NB4 (cell line): Measurements from ENCODE around the gene CSRNP3.

Source experiments
- DNase-seq: peaks from one replicate; pipeline ENCODE4 v3.0.0; 2010; ENCODE audit warnings: low read depth
- H3K4me3 ChIP-seq: one replicate; pipeline ENCODE4 v1.5.1; 2011; ENCODE audit warnings: mild to moderate bottlenecking, low read depth, low read length, moderate library complexity
- MAX ChIP-seq: IDR thresholded peaks from 2 replicates; pipeline ENCODE4 v1.6.1; 2011; ENCODE audit warnings: low read depth, low read length
- MYC ChIP-seq: IDR thresholded peaks from 2 replicates; pipeline ENCODE4 v1.6.1; 2011; ENCODE audit warnings: low read depth, low read length
- POLR2A ChIP-seq: IDR thresholded peaks from 2 replicates; pipeline ENCODE4 v1.6.1; 2011; ENCODE audit warnings: mild to moderate bottlenecking; ENCODE audit not compliant: insufficient read length; ENCODE audit errors: extremely low read depth
- TF ChIP-seq, protein P1 (sequence below): IDR thresholded peaks from one replicate; pipeline ENCODE4 v1.5.1; 2012; ENCODE audit warnings: low read depth, low read length

The CSRNP3 gene

GRCh38 chr2:165698444-165698884 is 229.0 kb downstream of the CSRNP3 start:
- no peak for TF ChIP-seq MAX
- TF ChIP-seq, protein P1, sequence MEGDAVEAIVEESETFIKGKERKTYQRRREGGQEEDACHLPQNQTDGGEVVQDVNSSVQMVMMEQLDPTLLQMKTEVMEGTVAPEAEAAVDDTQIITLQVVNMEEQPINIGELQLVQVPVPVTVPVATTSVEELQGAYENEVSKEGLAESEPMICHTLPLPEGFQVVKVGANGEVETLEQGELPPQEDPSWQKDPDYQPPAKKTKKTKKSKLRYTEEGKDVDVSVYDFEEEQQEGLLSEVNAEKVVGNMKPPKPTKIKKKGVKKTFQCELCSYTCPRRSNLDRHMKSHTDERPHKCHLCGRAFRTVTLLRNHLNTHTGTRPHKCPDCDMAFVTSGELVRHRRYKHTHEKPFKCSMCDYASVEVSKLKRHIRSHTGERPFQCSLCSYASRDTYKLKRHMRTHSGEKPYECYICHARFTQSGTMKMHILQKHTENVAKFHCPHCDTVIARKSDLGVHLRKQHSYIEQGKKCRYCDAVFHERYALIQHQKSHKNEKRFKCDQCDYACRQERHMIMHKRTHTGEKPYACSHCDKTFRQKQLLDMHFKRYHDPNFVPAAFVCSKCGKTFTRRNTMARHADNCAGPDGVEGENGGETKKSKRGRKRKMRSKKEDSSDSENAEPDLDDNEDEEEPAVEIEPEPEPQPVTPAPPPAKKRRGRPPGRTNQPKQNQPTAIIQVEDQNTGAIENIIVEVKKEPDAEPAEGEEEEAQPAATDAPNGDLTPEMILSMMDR = peak; percentile 61
- H3K4me3 ChIP-seq = no peak overlapping the region
- DNase-seq = peak; percentile 56

DNA sequence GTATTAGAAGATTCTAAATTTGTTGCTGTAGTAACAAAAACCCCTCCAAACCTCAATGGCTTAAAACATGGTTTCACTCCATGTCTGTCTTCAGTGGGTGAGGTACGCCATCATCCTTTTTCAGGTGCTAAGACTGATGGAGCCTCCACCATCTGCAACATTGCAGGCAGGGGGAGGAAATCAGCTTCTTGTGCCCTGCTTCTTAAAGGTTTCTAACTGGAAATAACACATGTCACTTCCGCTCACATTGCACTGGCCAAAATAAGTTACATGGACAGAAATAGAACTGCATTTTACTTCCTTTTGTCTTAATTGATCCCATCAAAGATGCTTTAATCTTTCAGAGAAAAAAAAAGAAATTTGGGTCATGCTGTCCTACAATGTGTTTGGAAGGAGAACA is 230.4 kb downstream of the CSRNP3 start:
- TF ChIP-seq POLR2A (no peak), MYC (no peak), MAX (no peak)
- TF ChIP-seq, protein P1 = no peak
- no peak overlapping the region for H3K4me3 ChIP-seq
- DNase-seq = no peak

GRCh38 chr2:165700531-165700930 is 231.0 kb downstream of the CSRNP3 start:
- no peak overlapping the region for H3K4me3 ChIP-seq
- TF ChIP-seq POLR2A = no peak
- no peak for TF ChIP-seq MAX
- no peak for DNase-seq

GRCh38 chr2:165701147-165701546 is 231.6 kb downstream of the CSRNP3 start:
- no peak for DNase-seq
- TF ChIP-seq POLR2A = no peak
- TF ChIP-seq MAX = no peak
- no peak for TF ChIP-seq MYC
- TF ChIP-seq, protein P1 = no peak
- H3K4me3 ChIP-seq = no peak overlapping the region

- TF ChIP-seq, protein P1 = no peak
- TF ChIP-seq POLR2A = no peak
- no peak for TF ChIP-seq MYC
- TF ChIP-seq MAX = no peak
- no peak overlapping the region for H3K4me3 ChIP-seq
Measured at GRCh38 chr2:165706960-165707487, 237.5 kb downstream of the CSRNP3 start.

DNA sequence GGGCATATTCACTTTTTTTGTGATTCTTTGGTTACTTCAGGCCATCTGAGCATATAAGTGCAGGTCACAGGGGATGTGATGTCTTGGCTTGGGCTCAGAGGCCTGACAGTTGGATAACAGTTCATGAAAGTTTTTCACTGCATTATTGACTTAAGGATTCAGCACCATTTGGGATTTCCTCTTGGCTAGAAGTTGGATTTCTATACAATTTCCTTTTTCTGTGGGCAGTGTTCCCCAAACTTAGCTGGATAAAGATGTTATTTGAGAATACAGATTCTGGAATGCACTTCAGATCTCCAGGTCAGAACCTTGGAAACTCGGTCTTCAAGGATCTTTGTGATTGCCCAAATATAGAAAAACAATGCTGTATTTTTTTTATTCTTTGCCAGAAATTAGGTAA is 246.6 kb downstream of the CSRNP3 start:
- TF ChIP-seq, protein P1 = no peak
- TF ChIP-seq MYC (no peak), MAX (no peak), POLR2A (no peak)
- no peak overlapping the region for H3K4me3 ChIP-seq
- no peak for DNase-seq

More at GRCh38 chr2:165706960-165707487, 237.5 kb downstream of the CSRNP3 start:
- DNase-seq = no peak
